HG03108 (cell line): Measurements from ENCODE around the gene CHD6.

Experiments
- ATAC-seq: cut with Tn5 transposase; IDR thresholded peaks from one replicate; pipeline ENCODE4 v1.9.1; 2021; ENCODE audit warnings: moderate library complexity; ENCODE audit not compliant: unreplicated experiment

Gene CHD6

GRCh38 chr20:41510224-41510623, 108.0 kb downstream of the CHD6 start:
- ATAC-seq = no peak

GRCh38 chr20:41509316-41510200, 108.6 kb downstream of the CHD6 start:
- ATAC-seq = no peak

GRCh38 chr20:41508335-41508734, 109.8 kb downstream of the CHD6 start:
- ATAC-seq = no peak

GRCh38 chr20:41507851-41508250, 110.3 kb downstream of the CHD6 start:
- ATAC-seq = no peak

- no peak for ATAC-seq
These were observed 110.7 kb downstream of the CHD6 start for GRCh38 chr20:41507436-41507835.

- ATAC-seq = no peak
These were observed 111.8 kb downstream of the CHD6 start for GRCh38 chr20:41506192-41506915.

GRCh38 chr20:41505184-41505583, 113.0 kb downstream of the CHD6 start:
- ATAC-seq = no peak

DNA sequence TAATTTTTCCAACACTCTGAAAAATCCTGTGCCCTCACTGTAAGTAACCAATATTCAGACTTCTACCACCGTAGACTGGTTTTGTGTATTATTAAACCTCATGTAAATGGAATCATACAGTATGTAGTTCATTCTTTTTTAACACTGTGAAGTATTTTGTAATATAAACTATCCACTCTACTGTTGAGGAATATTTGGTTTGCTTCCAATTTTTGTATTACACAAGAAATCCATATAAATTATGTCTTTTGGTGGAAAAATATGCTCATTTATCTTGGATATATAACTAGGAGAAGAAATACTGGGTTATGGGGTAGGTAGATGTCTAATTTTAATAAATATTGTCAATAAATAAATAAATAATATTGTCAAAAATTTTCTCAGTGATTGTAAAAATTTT, 116.8 kb downstream of the CHD6 start:
- no peak for ATAC-seq

DNA sequence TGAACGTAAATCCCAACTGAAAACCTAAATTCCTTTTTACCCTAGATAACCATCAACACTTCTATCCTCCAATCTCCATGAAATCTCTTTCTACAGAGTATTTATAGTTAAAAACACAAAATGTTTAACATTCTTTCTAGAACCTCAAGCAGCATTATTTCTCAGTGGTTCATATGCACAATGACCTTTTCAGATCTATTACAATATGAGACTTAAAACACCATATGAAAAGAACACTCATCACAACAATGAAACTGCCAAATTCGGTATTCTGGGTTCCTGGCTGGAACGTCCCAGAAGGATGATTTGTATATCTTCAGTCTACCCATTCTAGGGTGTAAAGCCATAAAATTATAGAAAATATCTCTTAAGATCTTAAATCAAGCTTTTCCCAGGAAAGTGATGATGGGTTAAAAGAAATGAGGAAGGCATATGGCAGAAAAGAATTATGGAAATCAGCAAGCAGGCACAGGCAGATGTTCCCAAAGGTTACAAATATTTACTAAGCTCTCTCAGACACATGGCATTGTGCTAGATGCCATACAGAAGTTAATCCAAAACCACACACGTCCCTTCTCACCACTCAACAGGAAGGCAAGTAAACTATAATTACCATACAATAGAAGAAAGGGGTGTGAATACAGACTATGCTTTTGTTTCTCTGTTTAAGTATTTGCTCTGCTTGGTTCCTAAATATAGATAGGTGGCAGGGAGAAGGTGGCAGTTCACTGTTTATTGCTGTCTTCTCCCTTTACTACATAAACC, 118.0 kb downstream of the CHD6 start:
- no peak for ATAC-seq

GRCh38 chr20:41499064-41499463, 119.1 kb downstream of the CHD6 start:
- ATAC-seq = no peak

GRCh38 chr20:41497186-41497895, 120.8 kb downstream of the CHD6 start:
- ATAC-seq = no peak

DNA sequence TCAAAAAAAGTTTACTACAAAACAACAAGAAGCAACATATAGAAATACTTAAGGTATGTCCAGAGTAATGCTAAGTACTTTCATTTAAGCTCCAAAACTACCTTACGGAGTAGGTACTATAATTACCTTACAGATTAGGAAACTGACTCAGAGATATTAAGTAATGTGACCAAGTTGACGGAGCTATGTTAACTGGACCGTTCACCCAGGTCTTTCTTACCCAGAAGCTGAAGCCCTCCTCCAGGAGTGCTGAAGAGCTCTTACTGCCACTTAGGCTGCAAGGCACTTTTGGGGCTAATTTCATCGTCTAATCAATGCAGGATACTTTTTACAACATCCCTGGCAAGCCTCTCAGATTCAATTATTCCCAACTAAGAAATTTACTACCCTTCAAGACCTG, 123.7 kb downstream of the CHD6 start:
- no peak for ATAC-seq

GRCh38 chr20:41483553-41483930, 134.6 kb downstream of the CHD6 start:
- ATAC-seq = no peak

GRCh38 chr20:41482647-41483552, 135.3 kb downstream of the CHD6 start:
- ATAC-seq = no peak

- no peak for ATAC-seq
These were observed 138.0 kb downstream of the CHD6 start for GRCh38 chr20:41480054-41480770.

- ATAC-seq = no peak
These were observed 139.1 kb downstream of the CHD6 start for GRCh38 chr20:41479113-41479512.

DNA sequence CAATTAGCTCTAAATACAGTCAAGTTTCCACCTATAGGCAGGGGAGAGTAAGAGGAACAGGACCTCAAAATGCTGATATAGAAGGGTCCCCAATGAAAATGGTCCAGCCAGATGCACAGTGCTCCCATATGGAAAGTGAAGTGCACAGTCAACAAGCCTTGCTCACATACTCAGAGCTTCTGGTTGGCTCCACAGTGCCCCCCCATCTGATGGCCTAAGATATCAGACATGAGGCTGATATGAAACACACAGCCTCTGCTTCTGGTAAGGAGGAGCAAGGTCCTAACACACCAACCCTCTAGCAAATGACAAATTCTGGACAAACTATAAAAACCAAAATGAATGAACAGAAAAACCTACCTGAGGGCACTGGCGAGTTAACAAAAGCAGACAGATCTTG, 140.2 kb downstream of the CHD6 start:
- no peak for ATAC-seq

GRCh38 chr20:41476446-41476845, 141.7 kb downstream of the CHD6 start:
- ATAC-seq = no peak

- no peak for ATAC-seq
These were observed 142.2 kb downstream of the CHD6 start for GRCh38 chr20:41476013-41476441.
